ENCODE measurements around the gene PLXNA4.

The PLXNA4 gene

GRCh38 chr7:132475669-132476116 is 100.6 kb downstream of the PLXNA4 start:
- TF ChIP-seq POLR2AphosphoS5 (IDR thresholded peaks at IDR 0.05; ENCODE audit: low read depth, low read length) (no peak), SIN3A (IDR thresholded peaks at IDR 0.05; ENCODE audit: borderline replicate concordance, insufficient read depth, low read length) (no peak), FOXP2 (optimal IDR thresholded peaks at IDR 0.05; ENCODE audit: borderline replicate concordance, extremely low read depth, extremely low read length, insufficient read depth) (no peak), TAF1 (IDR thresholded peaks at IDR 0.05; ENCODE audit: borderline replicate concordance, insufficient read depth, low read length) (no peak)
- TF ChIP-seq, protein P1, sequence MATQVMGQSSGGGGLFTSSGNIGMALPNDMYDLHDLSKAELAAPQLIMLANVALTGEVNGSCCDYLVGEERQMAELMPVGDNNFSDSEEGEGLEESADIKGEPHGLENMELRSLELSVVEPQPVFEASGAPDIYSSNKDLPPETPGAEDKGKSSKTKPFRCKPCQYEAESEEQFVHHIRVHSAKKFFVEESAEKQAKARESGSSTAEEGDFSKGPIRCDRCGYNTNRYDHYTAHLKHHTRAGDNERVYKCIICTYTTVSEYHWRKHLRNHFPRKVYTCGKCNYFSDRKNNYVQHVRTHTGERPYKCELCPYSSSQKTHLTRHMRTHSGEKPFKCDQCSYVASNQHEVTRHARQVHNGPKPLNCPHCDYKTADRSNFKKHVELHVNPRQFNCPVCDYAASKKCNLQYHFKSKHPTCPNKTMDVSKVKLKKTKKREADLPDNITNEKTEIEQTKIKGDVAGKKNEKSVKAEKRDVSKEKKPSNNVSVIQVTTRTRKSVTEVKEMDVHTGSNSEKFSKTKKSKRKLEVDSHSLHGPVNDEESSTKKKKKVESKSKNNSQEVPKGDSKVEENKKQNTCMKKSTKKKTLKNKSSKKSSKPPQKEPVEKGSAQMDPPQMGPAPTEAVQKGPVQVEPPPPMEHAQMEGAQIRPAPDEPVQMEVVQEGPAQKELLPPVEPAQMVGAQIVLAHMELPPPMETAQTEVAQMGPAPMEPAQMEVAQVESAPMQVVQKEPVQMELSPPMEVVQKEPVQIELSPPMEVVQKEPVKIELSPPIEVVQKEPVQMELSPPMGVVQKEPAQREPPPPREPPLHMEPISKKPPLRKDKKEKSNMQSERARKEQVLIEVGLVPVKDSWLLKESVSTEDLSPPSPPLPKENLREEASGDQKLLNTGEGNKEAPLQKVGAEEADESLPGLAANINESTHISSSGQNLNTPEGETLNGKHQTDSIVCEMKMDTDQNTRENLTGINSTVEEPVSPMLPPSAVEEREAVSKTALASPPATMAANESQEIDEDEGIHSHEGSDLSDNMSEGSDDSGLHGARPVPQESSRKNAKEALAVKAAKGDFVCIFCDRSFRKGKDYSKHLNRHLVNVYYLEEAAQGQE (IDR thresholded peaks at IDR 0.05; ENCODE audit: insufficient read depth in 1 of 2, low read depth in 2 of 2, low read length in 2 of 2), result no peak

DNA sequence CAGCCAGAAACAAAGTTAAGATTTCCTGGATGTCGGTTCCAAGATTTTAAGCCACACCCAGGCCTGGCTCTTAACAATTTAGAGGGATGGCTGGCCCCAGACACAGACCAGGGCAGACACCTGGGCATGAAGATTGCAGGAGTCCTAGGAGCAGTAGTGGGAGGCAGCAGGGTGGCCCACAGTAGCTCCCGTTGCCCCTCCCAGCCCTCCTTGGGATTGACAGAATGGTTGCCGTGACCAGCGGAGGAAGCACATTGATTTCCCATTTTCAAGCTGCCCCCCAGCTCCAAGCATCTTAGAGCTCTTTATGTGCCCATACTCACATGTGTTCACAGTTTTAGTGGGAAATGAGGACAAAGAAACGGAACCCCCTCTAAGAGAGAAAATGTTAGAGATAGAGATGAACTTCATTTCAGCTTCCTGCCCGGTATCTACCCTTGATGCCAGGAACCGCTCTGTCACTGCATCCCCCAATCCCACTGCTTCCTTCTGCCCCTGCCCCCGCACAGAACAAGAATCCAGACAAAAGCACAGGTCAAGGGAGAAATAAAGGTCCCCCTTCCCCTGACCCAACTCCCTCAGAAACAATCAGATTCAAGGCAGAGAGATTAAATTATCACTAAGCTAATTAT is 101.1 kb downstream of the PLXNA4 start:
- TF ChIP-seq, protein P1 (IDR thresholded peaks at IDR 0.05; ENCODE audit: insufficient read depth in 1 of 2, low read depth in 2 of 2, low read length in 2 of 2), result no peak; a peak in 1 of 4 replicates
- TF ChIP-seq FOXP2 (optimal IDR thresholded peaks at IDR 0.05; ENCODE audit: borderline replicate concordance, extremely low read depth, extremely low read length, insufficient read depth) (no peak), TAF1 (IDR thresholded peaks at IDR 0.05; ENCODE audit: borderline replicate concordance, insufficient read depth, low read length) (no peak), SIN3A (IDR thresholded peaks at IDR 0.05; ENCODE audit: borderline replicate concordance, insufficient read depth, low read length) (no peak), POLR2AphosphoS5 (IDR thresholded peaks at IDR 0.05; ENCODE audit: low read depth, low read length) (no peak)

DNA sequence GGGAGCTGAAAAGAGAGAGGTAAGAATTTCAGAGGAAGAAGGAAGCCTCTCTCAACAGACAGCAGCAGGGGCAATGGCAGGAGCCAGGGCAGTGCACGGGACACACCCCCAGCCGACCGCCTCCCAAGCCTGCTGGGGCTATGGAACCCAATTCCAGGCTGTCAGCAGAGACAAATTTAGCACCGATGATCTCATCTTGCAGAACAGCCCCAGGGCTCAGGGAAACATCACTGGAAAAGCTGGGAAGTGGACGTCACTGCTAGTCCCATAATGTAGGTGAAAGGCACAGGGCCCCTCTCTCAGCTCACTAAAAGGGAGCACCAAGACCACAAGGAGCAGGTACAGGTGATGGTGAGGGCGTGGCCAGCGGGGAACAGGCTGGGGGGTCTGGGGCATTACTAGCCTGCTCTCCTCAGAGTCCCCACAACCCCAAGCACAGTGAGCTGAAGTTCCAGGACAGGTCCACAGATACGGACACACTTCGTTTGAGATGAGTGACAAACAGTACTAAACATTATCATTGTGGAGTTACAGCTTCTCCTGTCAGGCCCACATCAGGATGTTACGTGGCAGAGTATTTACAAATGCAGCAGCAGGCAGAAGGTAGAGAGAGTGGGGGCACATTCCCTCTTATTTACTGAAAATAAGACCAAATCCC is 103.7 kb downstream of the PLXNA4 start:
- TF ChIP-seq, protein P1 (IDR thresholded peaks at IDR 0.05; ENCODE audit: insufficient read depth in 1 of 2, low read depth in 2 of 2, low read length in 2 of 2), result no peak
- peak; percentile 48 for TF ChIP-seq FOXP2 (optimal IDR thresholded peaks at IDR 0.05; ENCODE audit: borderline replicate concordance, extremely low read depth, extremely low read length, insufficient read depth)
- TF ChIP-seq SIN3A (IDR thresholded peaks at IDR 0.05; ENCODE audit: borderline replicate concordance, insufficient read depth, low read length), result 0 out of 2 replicates have a peak, but pooled peaks have one; percentile 33

DNA sequence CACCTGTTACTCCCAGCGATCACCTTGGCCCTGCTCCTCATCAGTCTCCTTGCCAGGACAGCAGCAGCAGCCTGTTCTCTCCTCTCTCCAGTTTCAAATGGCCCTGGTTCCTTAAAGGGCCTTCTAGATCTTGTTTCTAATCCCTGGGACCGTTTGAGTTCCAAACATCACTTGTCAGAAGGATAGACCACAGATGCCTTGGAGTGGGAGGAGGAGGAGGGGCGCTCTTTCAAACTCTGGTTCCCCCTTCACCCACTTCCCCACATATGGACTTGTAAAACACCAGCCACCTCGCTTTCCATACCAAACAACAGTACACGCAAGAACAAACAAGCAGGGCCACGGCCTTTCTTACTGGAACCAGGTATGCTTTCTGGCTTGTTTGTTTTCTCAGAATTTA is 104.8 kb downstream of the PLXNA4 start:
- TF ChIP-seq FOXP2 (optimal IDR thresholded peaks at IDR 0.05; ENCODE audit: borderline replicate concordance, extremely low read depth, extremely low read length, insufficient read depth) (no peak), TAF1 (IDR thresholded peaks at IDR 0.05; ENCODE audit: borderline replicate concordance, insufficient read depth, low read length) (no peak), SIN3A (IDR thresholded peaks at IDR 0.05; ENCODE audit: borderline replicate concordance, insufficient read depth, low read length) (no peak)
- TF ChIP-seq, protein P1 (IDR thresholded peaks at IDR 0.05; ENCODE audit: insufficient read depth in 1 of 2, low read depth in 2 of 2, low read length in 2 of 2), result no peak
